ENCODE results near the gene MAP3K3. TPM values are rescaled to one million over a fixed set of nuclear protein-coding genes. Genes with fewer than 3 reads are reported as not detected.

MAP3K3 gene
- 8.5 and 8.7 TPM in 2 replicates for total RNA-seq (2014; rRNA removed; shearing (Covaris generic))
- polyA plus RNA-seq (2014; cell fraction: nucleus; rRNA removed), result 14.6 and 18.9 TPM in 2 replicates

DNA sequence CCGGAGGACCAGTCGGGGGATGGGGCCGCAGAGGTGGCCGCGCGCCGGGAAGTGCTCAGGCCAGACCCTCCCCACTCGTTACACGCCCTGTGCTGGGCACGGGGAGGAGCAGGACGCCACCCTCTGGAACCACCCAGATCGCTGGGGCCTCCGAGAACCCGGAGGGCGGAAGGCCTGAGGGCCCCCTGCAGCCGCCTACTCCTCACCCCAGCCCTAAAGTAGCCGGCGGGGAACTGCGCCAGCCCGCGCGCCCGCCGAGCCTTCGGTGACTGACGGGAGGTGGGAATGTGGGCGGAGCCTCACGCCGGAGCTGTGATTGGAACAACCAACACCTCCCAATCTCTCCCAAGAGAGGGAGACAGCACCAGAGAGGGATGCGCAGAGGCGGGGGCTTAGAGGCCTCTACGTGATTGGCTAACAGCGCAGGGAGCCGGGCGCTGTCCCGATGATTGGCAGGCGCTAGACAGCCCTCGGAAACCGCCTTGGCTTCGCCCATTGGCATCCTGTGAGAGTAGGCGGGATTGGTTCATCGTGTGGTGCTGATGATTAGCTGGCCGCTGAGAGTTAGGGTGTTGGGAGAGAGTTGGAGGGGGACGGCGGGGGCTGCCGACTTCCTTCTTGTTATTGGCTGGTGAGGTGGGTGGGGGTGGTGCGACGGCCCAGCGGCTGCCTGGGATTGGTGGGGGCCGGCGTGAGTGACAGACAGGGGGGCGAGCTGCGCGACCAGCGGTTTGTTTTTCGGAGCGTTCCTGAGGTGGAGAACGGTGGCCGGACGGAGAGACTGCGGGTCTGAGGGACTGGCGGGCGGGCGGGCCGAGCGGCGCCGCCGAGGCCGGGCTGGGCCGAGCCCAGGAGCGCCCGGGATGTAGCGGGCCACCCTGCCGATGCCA, at the start of gene MAP3K3:
Gene MAP3K3, plus strand, starts transcription at position 734 of the 890 bp plus-strand sequence. CDS start 343 bp downstream, outside the sequence.
- peak; percentile 100 for DNase-seq (ENCODE audit: extremely low read depth, low read depth)

GRCh38 chr17:63573634-63574033, 48.6 kb upstream of the MAP3K3 start:
- no peak for DNase-seq (ENCODE audit: extremely low read depth, low read depth)

- DNase-seq (ENCODE audit: extremely low read depth, low read depth), result no peak
Observed at GRCh38 chr17:63578027-63578768, 44.0 kb upstream of the MAP3K3 start.

GRCh38 chr17:63578769-63579111, 43.5 kb upstream of the MAP3K3 start:
- DNase-seq (ENCODE audit: extremely low read depth, low read depth), result no peak

DNA sequence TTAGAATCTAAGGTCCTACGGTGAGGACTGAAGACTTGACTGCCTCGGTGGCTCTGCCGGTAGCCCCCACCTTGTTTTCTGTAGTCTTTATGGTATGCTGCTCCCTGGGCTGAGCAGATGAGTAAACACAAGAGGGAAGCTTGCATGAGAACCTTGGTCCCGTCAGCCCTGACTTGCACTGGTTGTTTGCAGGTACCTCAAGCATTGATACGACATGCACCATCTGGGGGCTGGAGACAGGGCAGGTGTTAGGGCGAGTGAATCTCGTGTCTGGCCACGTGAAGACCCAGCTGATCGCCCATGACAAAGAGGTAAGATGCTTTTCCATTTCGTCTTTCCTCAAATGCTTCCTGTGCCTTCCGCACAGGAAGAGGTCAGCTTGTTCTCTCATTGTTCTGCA, 42.6 kb upstream of the MAP3K3 start:
- DNase-seq (ENCODE audit: extremely low read depth, low read depth), result no peak

- DNase-seq (ENCODE audit: extremely low read depth, low read depth), result no peak
Observed at GRCh38 chr17:63587770-63588169, 34.4 kb upstream of the MAP3K3 start.

GRCh38 chr17:63588797-63589196, 33.4 kb upstream of the MAP3K3 start:
- DNase-seq (ENCODE audit: extremely low read depth, low read depth), result no peak

DNA sequence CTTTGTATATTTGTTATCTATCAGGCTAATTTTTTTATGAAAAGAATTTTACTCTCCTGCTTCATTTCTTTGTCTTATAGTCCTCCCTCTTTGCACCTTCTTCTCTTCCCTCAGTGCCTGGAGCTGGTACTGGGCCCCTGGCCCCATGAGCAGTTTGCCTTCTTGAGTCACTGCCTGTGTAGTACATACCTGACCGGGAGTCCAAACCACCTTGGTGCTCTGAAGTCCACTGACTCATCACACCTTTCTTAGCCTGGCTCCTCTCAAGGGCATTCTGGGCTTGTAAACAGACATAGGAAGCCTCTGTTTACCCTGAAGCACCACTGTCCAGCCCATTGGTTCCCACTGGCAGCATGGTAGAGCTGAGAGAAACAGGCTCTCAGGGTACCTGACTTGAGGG, 32.6 kb upstream of the MAP3K3 start:
- no peak for DNase-seq (ENCODE audit: extremely low read depth, low read depth)

DNA sequence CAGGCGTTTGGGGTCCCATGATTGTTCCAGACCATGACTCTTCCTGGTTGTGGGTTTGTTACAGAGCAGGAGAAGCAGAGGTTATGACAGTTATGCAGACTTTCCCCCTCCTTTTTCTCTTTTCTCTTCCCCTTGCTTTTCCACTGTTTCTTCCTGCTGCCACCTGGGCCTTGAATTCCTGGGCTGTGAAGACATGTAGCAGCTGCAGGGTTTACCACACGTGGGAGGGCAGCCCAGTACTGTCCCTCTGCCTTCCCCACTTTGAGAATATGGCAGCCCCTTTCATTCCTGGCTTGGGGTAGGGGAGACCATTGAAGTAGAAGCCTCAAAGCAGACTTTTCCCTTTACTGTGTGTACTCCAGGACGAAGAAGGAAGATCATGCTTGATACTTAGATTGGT, 29.4 kb upstream of the MAP3K3 start:
- no peak for DNase-seq (ENCODE audit: extremely low read depth, low read depth)

DNA sequence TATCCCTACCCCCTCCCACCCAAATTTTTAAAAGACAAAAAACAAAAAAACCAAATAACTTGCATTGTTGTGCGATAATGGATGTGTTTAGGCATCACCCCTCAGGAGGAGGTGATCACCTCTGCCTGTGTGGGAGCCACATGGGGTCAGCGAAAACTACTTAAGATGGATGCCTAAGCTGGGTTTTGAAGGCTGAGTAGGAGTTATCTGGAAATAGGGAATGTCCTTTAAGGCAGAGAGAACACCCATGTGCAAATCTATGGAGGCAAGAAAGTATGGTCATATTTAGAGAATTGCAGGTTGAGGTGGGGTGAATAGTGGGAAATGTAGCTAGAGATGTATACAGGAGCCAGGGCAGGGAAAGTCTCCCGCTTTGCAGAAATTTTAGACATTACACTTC, 27.1 kb upstream of the MAP3K3 start:
- no peak for DNase-seq (ENCODE audit: extremely low read depth, low read depth)

- no peak for DNase-seq (ENCODE audit: extremely low read depth, low read depth)
Observed at GRCh38 chr17:63596856-63597586, 25.2 kb upstream of the MAP3K3 start.

DNA sequence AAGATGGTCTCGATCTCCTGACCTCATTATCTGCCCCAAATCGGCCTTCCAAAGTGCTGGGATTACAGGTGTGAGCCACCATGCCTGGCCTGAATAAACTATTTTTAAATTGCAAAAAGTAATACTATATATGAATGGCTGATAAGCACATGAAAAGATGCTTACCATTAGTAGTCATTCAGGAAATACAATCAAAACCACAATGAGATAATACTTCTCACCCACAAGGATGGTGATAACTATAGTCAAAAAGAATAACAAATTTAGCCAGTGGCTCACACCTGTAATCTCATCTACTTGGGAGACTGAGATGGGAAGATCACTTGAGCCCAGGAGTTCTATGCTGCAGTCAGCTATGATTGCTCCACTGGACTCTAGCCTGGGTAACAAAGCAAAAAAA, 23.9 kb upstream of the MAP3K3 start:
- DNase-seq (ENCODE audit: extremely low read depth, low read depth), result no peak

DNA sequence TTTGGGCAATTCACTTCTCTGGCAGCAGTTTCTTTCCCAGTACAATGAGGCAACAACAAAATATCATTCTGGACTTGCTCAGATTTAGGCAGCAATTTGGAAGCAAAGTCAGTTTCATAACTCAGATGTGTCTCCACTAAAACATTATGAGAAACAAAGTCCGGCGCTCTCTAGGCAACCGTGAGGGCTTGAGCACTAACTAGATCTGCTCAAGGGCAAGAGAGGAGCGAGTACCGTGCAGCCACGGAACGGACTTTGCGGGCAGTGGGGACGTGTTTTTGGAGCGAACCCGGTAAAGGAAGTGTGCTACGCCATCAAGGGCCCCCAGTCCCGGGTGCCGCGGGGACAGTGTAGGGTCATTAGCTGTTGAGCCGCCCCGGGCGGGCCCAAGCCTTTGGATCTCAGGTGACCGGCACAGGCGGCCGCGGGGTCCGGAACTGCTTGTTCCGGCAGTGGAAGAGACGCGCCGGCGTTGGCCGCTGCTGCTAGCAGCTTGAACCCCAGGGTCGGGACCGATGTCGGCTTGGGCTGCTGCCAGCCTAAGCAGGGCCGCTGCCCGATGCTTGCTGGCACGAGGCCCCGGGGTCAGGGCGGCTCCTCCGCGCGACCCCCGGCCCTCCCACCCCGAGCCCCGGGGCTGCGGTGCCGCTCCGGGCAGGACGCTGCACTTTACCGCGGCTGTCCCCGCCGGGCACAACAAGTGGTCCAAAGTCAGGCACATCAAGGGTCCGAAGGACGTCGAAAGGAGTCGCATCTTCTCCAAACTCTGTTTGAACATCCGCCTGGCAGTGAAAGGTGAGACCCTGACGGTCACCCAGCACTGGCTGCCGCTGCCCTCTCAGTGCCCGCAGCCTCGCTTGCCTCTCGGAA, 21.4 kb upstream of the MAP3K3 start, which contains the start of gene TACO1:
Gene TACO1, plus strand, starts transcription at position 327 of the 870 bp plus-strand sequence. Its CDS starts 189 bp downstream, at position 516.
- peak; percentile 66 for DNase-seq (ENCODE audit: extremely low read depth, low read depth)

GRCh38 chr17:63601439-63602371, 20.5 kb upstream of the MAP3K3 start:
- DNase-seq (ENCODE audit: extremely low read depth, low read depth), result no peak

GRCh38 chr17:63609816-63610573, 12.2 kb upstream of the MAP3K3 start:
- no peak for DNase-seq (ENCODE audit: extremely low read depth, low read depth)

DNA sequence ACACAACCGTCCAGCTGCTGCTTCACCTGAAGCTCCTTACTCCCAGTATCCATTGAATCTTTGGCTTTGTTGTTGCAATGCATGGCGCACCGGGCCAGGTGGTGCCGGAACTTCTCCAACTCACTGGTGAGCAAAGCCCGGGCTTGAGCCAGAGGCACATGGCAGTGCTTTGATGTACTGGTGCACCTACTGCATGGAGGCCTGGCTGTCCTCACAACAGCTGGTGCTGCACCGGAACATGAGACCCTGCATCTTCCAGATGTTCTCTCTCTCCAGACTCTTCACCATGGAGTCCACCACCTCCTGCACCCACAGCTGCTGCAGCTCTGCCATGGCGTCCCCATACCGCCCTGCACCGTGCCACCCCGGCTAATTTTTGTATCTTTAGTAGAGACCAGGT, 11.4 kb upstream of the MAP3K3 start:
- DNase-seq (ENCODE audit: extremely low read depth, low read depth), result no peak

- DNase-seq (ENCODE audit: extremely low read depth, low read depth), result no peak
Observed at GRCh38 chr17:63611354-63611753, 10.9 kb upstream of the MAP3K3 start.

GRCh38 chr17:63613663-63614062, 8.6 kb upstream of the MAP3K3 start:
- DNase-seq (ENCODE audit: extremely low read depth, low read depth), result no peak

Data from NCI-H460 (cell line).